Forelimb muscle (tissue), 1 donor: ENCODE measurements around the gene TBC1D14. TPM values are rescaled to one million over a fixed set of nuclear protein-coding genes. Genes with fewer than 3 reads are reported as not detected.
"Not testable (repeated sequence)": the region's sequence is repeated elsewhere in the genome, so short reads cannot be mapped to it uniquely, and the experiment has no call there.

Experiments used
- DNase-seq: peaks from one replicate; pipeline ENCODE4 v3.0.0-alpha.2; 2013; ENCODE audit warnings: low read depth
- polyA plus RNA-seq: library from polyadenylated mRNA; unstranded; fragments of 120-200 nt; gene quantifications from one replicate; pipeline ENCODE4 v1.2.1, GENCODE V29; 2013; ENCODE audit not compliant: insufficient read length

TBC1D14 gene
- polyA plus RNA-seq, 1 donor, result 37.0 TPM

GRCh38 chr4:6889736-6890324, 19.8 kb upstream of the TBC1D14 start:
- no peak for DNase-seq

GRCh38 chr4:6890358-6890757, 19.3 kb upstream of the TBC1D14 start:
- DNase-seq, result no peak

- DNase-seq, result not testable (repeated sequence)
Observed at GRCh38 chr4:6890971-6891370, 18.7 kb upstream of the TBC1D14 start.

- DNase-seq, result no peak
Observed at GRCh38 chr4:6891436-6892170, 18.0 kb upstream of the TBC1D14 start.

GRCh38 chr4:6892190-6892908, 17.3 kb upstream of the TBC1D14 start:
- DNase-seq, result no peak

- DNase-seq, result no peak
Observed at GRCh38 chr4:6892909-6893202, 16.8 kb upstream of the TBC1D14 start.

- DNase-seq, result no peak
Observed at GRCh38 chr4:6893449-6894085, 16.1 kb upstream of the TBC1D14 start.

- no peak for DNase-seq
Observed at GRCh38 chr4:6894086-6894478, 15.5 kb upstream of the TBC1D14 start.

GRCh38 chr4:6894528-6895498, 14.8 kb upstream of the TBC1D14 start:
- DNase-seq, result no peak

GRCh38 chr4:6896035-6896434, 13.6 kb upstream of the TBC1D14 start:
- no peak for DNase-seq

GRCh38 chr4:6898763-6899162, 10.9 kb upstream of the TBC1D14 start:
- no peak for DNase-seq

GRCh38 chr4:6900181-6900812, 9.3 kb upstream of the TBC1D14 start:
- no peak for DNase-seq

GRCh38 chr4:6900956-6901355, 8.7 kb upstream of the TBC1D14 start:
- DNase-seq, result no peak

- DNase-seq, result no peak
Observed at GRCh38 chr4:6901669-6902317, 7.8 kb upstream of the TBC1D14 start.

- DNase-seq, result no peak
Observed at GRCh38 chr4:6902318-6903042, 7.1 kb upstream of the TBC1D14 start.

- DNase-seq, result no peak
Observed at GRCh38 chr4:6905516-6906445, 3.8 kb upstream of the TBC1D14 start.

GRCh38 chr4:6906486-6906885, 3.1 kb upstream of the TBC1D14 start:
- DNase-seq, result not testable (repeated sequence)

- DNase-seq, result no peak
Observed at GRCh38 chr4:6907658-6908191, 1.9 kb upstream of the TBC1D14 start.
